ENCODE results near the gene RSPO4.

- TF ChIP-seq CTCF (conservative IDR thresholded peaks at IDR 0.05 in 1 of 2, IDR thresholded peaks at IDR 0.05 in 1 of 2; ENCODE audit: extremely low read depth in 1 of 2, insufficient read depth in 1 of 2, low read depth in 1 of 2, low read length in 2 of 2) (no peak), EZH2 (IDR thresholded peaks at IDR 0.05; ENCODE audit: borderline replicate concordance, low read length) (no peak)
Measured at GRCh38 chr20:1012359-1013168, 10.5 kb upstream of the RSPO4 start.

Data from mammary epithelial cell (primary cell).